ENCODE data around the gene DYNC1LI2.

DNA sequence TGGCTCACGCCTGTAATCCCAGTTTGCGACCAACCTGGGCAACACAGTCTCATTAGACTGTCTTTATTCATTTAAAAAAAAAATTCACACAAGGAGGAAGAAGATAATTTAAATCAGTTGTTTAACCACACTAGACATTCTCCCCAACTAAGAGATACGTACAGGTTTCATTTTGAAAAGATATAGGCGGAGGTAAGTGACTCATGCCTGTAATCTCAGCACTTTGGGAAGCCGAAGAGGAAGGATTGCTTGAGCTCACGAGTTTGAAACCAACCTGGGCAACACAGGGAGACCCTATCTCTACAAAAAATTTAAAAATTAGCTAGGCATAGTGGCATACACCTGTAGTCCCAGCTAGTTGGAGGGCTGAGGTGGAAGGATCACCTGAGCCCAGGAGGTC, 60.2 kb downstream of the DYNC1LI2 start:
- TF ChIP-seq, protein P1, sequence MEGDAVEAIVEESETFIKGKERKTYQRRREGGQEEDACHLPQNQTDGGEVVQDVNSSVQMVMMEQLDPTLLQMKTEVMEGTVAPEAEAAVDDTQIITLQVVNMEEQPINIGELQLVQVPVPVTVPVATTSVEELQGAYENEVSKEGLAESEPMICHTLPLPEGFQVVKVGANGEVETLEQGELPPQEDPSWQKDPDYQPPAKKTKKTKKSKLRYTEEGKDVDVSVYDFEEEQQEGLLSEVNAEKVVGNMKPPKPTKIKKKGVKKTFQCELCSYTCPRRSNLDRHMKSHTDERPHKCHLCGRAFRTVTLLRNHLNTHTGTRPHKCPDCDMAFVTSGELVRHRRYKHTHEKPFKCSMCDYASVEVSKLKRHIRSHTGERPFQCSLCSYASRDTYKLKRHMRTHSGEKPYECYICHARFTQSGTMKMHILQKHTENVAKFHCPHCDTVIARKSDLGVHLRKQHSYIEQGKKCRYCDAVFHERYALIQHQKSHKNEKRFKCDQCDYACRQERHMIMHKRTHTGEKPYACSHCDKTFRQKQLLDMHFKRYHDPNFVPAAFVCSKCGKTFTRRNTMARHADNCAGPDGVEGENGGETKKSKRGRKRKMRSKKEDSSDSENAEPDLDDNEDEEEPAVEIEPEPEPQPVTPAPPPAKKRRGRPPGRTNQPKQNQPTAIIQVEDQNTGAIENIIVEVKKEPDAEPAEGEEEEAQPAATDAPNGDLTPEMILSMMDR (IDR thresholded peaks at IDR 0.05), result no peak
- no peak for TF ChIP-seq POLR2A (IDR thresholded peaks at IDR 0.05)
